Loucy (cell line): ENCODE results near the gene PLA2G2E.
"Not testable (repeated sequence)": the region's sequence is repeated elsewhere in the genome, so short reads cannot be mapped to it uniquely, and the experiment has no call there.

Experiments
- H2AFZ ChIP-seq: fragments of 200-600 bp; sonication (generic); 2 replicates; pipeline ENCODE4 v1.6.0; 2016; ENCODE audit warnings: antibody characterized with exemption, mild to moderate bottlenecking, low read length, moderate library complexity
- H3F3A ChIP-seq: fragments of 200-600 bp; 2 replicates; pipeline ENCODE4 v1.6.0; 2016; ENCODE audit warnings: antibody characterized with exemption, low read depth, mild to moderate bottlenecking
- H3K27me3 ChIP-seq: fragments of 200-600 bp; sonication (generic); 2 replicates; pipeline ENCODE4 v1.6.1; 2014; ENCODE audit warnings: low read length, mild to moderate bottlenecking; ENCODE audit not compliant: insufficient read depth, poor library complexity, severe bottlenecking
- H3K36me3 ChIP-seq: fragments of 200-600 bp; sonication (generic); 2 replicates; pipeline ENCODE4 v1.6.1; 2016; ENCODE audit warnings: low read length; ENCODE audit not compliant: insufficient read depth
- H3K4me1 ChIP-seq: fragments of 200-600 bp; sonication (generic); 2 replicates; pipeline ENCODE4 v1.5.1; 2014; ENCODE audit warnings: low read length, mild to moderate bottlenecking; ENCODE audit not compliant: insufficient read depth, poor library complexity, severe bottlenecking
- H3K4me2 ChIP-seq: fragments of 200-600 bp; sonication (generic); 2 replicates; pipeline ENCODE4 v1.6.0; 2014; ENCODE audit warnings: antibody characterized with exemption, low read length, low read depth, mild to moderate bottlenecking; ENCODE audit not compliant: poor library complexity, severe bottlenecking
- H3K4me3 ChIP-seq: fragments of 200-600 bp; sonication (generic); 2 replicates; pipeline ENCODE4 v1.5.1; 2014; ENCODE audit warnings: low read length, mild to moderate bottlenecking, mixed read lengths; ENCODE audit not compliant: poor library complexity, severe bottlenecking
- H3K79me2 ChIP-seq: fragments of 200-600 bp; sonication (generic); 2 replicates; pipeline ENCODE4 v1.6.1; 2014; ENCODE audit warnings: low read length; ENCODE audit not compliant: insufficient read depth
- H3K9ac ChIP-seq: fragments of 200-600 bp; sonication (generic); 2 replicates; pipeline ENCODE4 v1.6.0; 2014; ENCODE audit warnings: mild to moderate bottlenecking, low read depth, low read length, moderate library complexity; ENCODE audit not compliant: poor library complexity, severe bottlenecking
- H3K9me2 ChIP-seq: fragments of 200-600 bp; sonication (generic); replicated peaks from 2 replicates; pipeline ENCODE4 v1.6.1; 2016; ENCODE audit warnings: low read depth, low read length, mixed read lengths
- H3K9me3 ChIP-seq: fragments of 200-600 bp; sonication (generic); 2 replicates; pipeline ENCODE4 v1.6.1; 2014; ENCODE audit warnings: mild to moderate bottlenecking, antibody characterized with exemption, low read length, low read depth; ENCODE audit not compliant: insufficient read depth
- H4K20me1 ChIP-seq: fragments of 200-600 bp; sonication (generic); 2 replicates; pipeline ENCODE4 v1.6.0; 2014; ENCODE audit warnings: antibody characterized with exemption, low read length, mild to moderate bottlenecking; ENCODE audit not compliant: insufficient read depth, poor library complexity, severe bottlenecking
- EZH2phosphoT487 ChIP-seq: fragments of 200-600 bp; IDR thresholded peaks from 2 replicates; pipeline ENCODE4 v1.6.1; 2018; ENCODE audit warnings: antibody characterized with exemption, mild to moderate bottlenecking, moderate library complexity, borderline replicate concordance
- TF ChIP-seq, protein P1 (sequence below): fragments of 200-600 bp; sonication (generic); conservative IDR thresholded peaks from 2 replicates; pipeline ENCODE4 v1.5.1; 2014; ENCODE audit warnings: mild to moderate bottlenecking, antibody characterized with exemption, low read length

The PLA2G2E gene

DNA sequence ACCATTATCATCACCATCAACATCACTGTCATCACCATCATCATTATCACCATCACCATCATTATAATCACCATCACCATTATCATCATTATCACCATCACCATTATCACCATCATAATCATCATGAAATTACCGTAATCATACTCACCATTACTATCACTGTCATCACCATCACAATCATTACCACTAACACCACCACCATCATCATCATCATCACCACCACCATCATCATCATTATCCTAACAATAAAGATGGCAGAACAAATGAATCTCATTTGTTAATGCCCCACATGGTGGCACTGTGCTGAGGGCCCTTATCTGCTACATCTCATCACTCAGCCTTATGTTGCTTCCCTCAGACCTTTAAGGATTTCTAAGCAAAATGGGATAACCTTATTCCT, 9.4 kb upstream of the PLA2G2E start:
- H3K4me2 ChIP-seq = no peak overlapping the region
- H3K79me2 ChIP-seq = no peaks in the 10 kb centered on the region
- no peaks in the 10 kb centered on the region for H4K20me1 ChIP-seq
- H3K4me3 ChIP-seq = no peak overlapping the region
- no peaks in the 10 kb centered on the region for H3K36me3 ChIP-seq
- no peaks in the 10 kb centered on the region for H3K9me2 ChIP-seq
- no peaks in the 10 kb centered on the region for H3K27me3 ChIP-seq
- H3K9me3 ChIP-seq = peaks cover 5% of the 10 kb centered on the region; the same call in 1 of the 2 replicates
- no peak overlapping the region for H3K9ac ChIP-seq
- no peaks in the 10 kb centered on the region for H3F3A ChIP-seq
- H2AFZ ChIP-seq = no peak overlapping the region
- TF ChIP-seq EZH2phosphoT487 = no peak
- TF ChIP-seq, protein P1, sequence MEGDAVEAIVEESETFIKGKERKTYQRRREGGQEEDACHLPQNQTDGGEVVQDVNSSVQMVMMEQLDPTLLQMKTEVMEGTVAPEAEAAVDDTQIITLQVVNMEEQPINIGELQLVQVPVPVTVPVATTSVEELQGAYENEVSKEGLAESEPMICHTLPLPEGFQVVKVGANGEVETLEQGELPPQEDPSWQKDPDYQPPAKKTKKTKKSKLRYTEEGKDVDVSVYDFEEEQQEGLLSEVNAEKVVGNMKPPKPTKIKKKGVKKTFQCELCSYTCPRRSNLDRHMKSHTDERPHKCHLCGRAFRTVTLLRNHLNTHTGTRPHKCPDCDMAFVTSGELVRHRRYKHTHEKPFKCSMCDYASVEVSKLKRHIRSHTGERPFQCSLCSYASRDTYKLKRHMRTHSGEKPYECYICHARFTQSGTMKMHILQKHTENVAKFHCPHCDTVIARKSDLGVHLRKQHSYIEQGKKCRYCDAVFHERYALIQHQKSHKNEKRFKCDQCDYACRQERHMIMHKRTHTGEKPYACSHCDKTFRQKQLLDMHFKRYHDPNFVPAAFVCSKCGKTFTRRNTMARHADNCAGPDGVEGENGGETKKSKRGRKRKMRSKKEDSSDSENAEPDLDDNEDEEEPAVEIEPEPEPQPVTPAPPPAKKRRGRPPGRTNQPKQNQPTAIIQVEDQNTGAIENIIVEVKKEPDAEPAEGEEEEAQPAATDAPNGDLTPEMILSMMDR = no peak
- H3K4me1 ChIP-seq = no peaks in the 10 kb centered on the region

- H3K27me3 ChIP-seq, H4K20me1 ChIP-seq, H3K4me3 ChIP-seq, H3K9me3 ChIP-seq, H3K9me2 ChIP-seq, H2AFZ ChIP-seq, H3K9ac ChIP-seq, H3K36me3 ChIP-seq, H3K4me1 ChIP-seq, H3F3A ChIP-seq, H3K4me2 ChIP-seq, H3K79me2 ChIP-seq: not testable (repeated sequence)
Measured at GRCh38 chr1:19927130-19927421, 3.7 kb upstream of the PLA2G2E start.

GRCh38 chr1:19926296-19927129, 3.1 kb upstream of the PLA2G2E start:
- Histone ChIP-seq H3K9me2 (no peaks in the 10 kb centered on the region), H3K36me3 (no peaks in the 10 kb centered on the region), H3K9ac (no peak overlapping the region), H3K79me2 (no peaks in the 10 kb centered on the region), H3K9me3 (peaks cover under 1% of the 10 kb centered on the region; the same call in 1 of the 2 replicates), H4K20me1 (no peaks in the 10 kb centered on the region), H3K27me3 (no peaks in the 10 kb centered on the region), H3K4me1 (no peaks in the 10 kb centered on the region), H3F3A (no peaks in the 10 kb centered on the region), H3K4me2 (no peak overlapping the region), H3K4me3 (no peak overlapping the region), H2AFZ (no peak overlapping the region)
- no peak for TF ChIP-seq EZH2phosphoT487
- TF ChIP-seq, protein P1 = no peak
